Thyroid gland (tissue), 4 donors: ENCODE results near the gene SIRPA.

Source experiments
- POLR2A ChIP-seq, 2 donors: fragments of 450-650 bp; IDR thresholded peaks; one replicate each; pipeline ENCODE4 v1.6.1; 2017; ENCODE audit warnings: antibody characterized with exemption in 2 of 2, mild to moderate bottlenecking in 2 of 2, moderate library complexity in 1 of 2
- TF ChIP-seq, protein P1 (sequence below), 6 experiments: fragments of 200-600 bp in 3 of 6; fragments of 450-650 bp in 3 of 6; sonication (generic) in 3 of 6; IDR thresholded peaks; one replicate each; pipeline ENCODE4 v1.5.1; 2016 to 2019; ENCODE audit warnings: antibody characterized with exemption in 6 of 6, mild to moderate bottlenecking in 2 of 6, inconsistent platforms in 1 of 6, moderate library complexity in 1 of 6

DNA sequence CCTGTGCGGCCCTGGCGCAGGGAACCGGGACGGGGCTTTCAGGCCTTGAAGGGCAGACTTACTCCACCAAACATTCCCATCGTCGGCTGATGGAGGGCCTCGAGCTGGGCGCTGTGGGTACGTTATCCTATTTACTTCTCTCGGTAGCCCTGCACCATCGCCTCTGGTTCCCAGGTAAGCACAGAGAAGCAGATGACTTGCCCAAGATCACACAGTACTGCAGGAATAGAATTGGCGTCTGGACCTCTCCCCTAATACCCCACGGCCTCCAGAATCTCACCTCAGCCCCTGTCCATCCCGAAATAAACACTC, 52.3 kb downstream of the SIRPA start:
- TF ChIP-seq, protein P1, sequence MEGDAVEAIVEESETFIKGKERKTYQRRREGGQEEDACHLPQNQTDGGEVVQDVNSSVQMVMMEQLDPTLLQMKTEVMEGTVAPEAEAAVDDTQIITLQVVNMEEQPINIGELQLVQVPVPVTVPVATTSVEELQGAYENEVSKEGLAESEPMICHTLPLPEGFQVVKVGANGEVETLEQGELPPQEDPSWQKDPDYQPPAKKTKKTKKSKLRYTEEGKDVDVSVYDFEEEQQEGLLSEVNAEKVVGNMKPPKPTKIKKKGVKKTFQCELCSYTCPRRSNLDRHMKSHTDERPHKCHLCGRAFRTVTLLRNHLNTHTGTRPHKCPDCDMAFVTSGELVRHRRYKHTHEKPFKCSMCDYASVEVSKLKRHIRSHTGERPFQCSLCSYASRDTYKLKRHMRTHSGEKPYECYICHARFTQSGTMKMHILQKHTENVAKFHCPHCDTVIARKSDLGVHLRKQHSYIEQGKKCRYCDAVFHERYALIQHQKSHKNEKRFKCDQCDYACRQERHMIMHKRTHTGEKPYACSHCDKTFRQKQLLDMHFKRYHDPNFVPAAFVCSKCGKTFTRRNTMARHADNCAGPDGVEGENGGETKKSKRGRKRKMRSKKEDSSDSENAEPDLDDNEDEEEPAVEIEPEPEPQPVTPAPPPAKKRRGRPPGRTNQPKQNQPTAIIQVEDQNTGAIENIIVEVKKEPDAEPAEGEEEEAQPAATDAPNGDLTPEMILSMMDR (IDR thresholded peaks at IDR 0.05): no peak
- TF ChIP-seq POLR2A (IDR thresholded peaks at IDR 0.05): no peak
